ENCODE measurements around the gene KANK3.

GRCh38 chr19:8373867-8374813 lies 31.1 kb upstream of the KANK3 start:
- peak in 1 of 3 donors; percentile 42 for TF ChIP-seq CTCF (IDR thresholded peaks at IDR 0.05)
- no peak for TF ChIP-seq POLR2A (IDR thresholded peaks at IDR 0.05)
